HCT116 (cell line): ENCODE data around the gene HOXC13. TPM values are rescaled to one million over a fixed set of nuclear protein-coding genes. Genes with fewer than 3 reads are reported as not detected.

ENCODE experiments used
- ATAC-seq: fragments of 200-7000 bp; cut with Tn5 transposase; 2 replicates; pipeline ENCODE4 v1.9.1; 2020; ENCODE audit warnings: mild to moderate bottlenecking, moderate library complexity
- BruUV-seq: library from RNA; stranded (reverse); fragments of 400-500 nt; replicated peaks from 2 replicates; lab custom pipeline; 2021; lab: Mats Ljungman, UMichigan
- CTCF ChIA-PET: fragments of 300-600 bp; sonication (Branson Sonifier 250); formaldehyde crosslinking; loops from one replicate; lab custom pipeline; 2021; ENCODE audit warnings: antibody characterized with exemption; lab: Charles Lee
- POLR2A ChIA-PET: fragments of 300-600, 350-600 bp; sonication (Branson Sonifier 250); formaldehyde crosslinking; loops from one replicate; lab custom pipeline; 2021; ENCODE audit warnings: antibody characterized with exemption; lab: Charles Lee
- RAD21 ChIA-PET, 2 experiments: fragments of 300-600 bp; sonication (Branson Sonifier 250); formaldehyde crosslinking; loops; one replicate each; lab custom pipeline; 2023; ENCODE audit warnings: low total read pairs in 2 of 2; ENCODE audit not compliant: uncharacterized antibody in 2 of 2, unreplicated experiment in 2 of 2, low non-redundant PET in 1 of 2; lab: Charles Lee
- DNase-seq: peaks from one replicate; pipeline ENCODE4 v3.0.0-alpha.2; 2010; ENCODE audit warnings: low read depth, low spot score
- H2AFZ ChIP-seq: fragments of 200-600 bp; shearing (Covaris generic), sonication (generic); 2 replicates; pipeline ENCODE4 v1.6.1; 2017; ENCODE audit warnings: low read depth, mixed run types, mixed read lengths, antibody characterized with exemption, low read length; ENCODE audit not compliant: poor library complexity, severe bottlenecking
- H3K27ac ChIP-seq: 2 replicates; pipeline ENCODE4 v1.5.1; 2012; ENCODE audit warnings: low read depth, low read length
- H3K27me3 ChIP-seq: fragments of 200-600 bp; sonication (generic); 2 replicates; pipeline ENCODE4 v1.6.1; 2016; ENCODE audit warnings: mixed run types, low read length, mixed read lengths; ENCODE audit not compliant: insufficient read depth
- H3K36me3 ChIP-seq, 2 experiments: fragments of 200-500 bp in 1 of 2; fragments of 200-600 bp in 1 of 2; sonication (Bioruptor generic) in 1 of 2; sonication (generic) in 1 of 2; 2 replicates each; pipeline versions ENCODE4 v1.5.1 to v1.6.1; 2014 to 2016; ENCODE audit warnings: low read length in 2 of 2, inconsistent platforms in 1 of 2, mixed read lengths in 1 of 2, mixed run types in 1 of 2; ENCODE audit not compliant: insufficient read depth in 2 of 2, control insufficient read depth in 1 of 2
- H3K4me1 ChIP-seq, 2 experiments: fragments of 200-600 bp in 1 of 2; sonication (generic) in 1 of 2; 2 replicates each; pipeline versions ENCODE4 v1.5.1 to v1.6.1; 2012 to 2017; ENCODE audit warnings: low read length in 2 of 2, inconsistent platforms in 1 of 2, mild to moderate bottlenecking in 1 of 2, mixed read lengths in 1 of 2, mixed run types in 1 of 2, moderate library complexity in 1 of 2; ENCODE audit not compliant: insufficient read depth in 2 of 2, control insufficient read depth in 1 of 2
- H3K4me2 ChIP-seq: fragments of 200-600 bp; sonication (generic); 2 replicates; pipeline ENCODE4 v1.6.1; 2017; ENCODE audit warnings: mixed run types, low read length, mixed read lengths
- H3K4me3 ChIP-seq, 2 experiments: fragments of 200-600 bp in 1 of 2; sonication (generic) in 1 of 2; replicated peaks in 1 of 2; 2 replicates each; pipeline ENCODE4 v1.5.1; 2011 to 2016; ENCODE audit warnings: low read length in 2 of 2, control low read depth in 1 of 2, low read depth in 1 of 2, mild to moderate bottlenecking in 1 of 2, mixed read lengths in 1 of 2, mixed run types in 1 of 2
- H3K79me2 ChIP-seq: fragments of 200-600 bp; sonication (generic); 2 replicates; pipeline ENCODE4 v1.6.1; 2017; ENCODE audit warnings: mild to moderate bottlenecking, mixed run types, low read length, moderate library complexity, mixed read lengths; ENCODE audit not compliant: insufficient read depth
- H3K9ac ChIP-seq: fragments of 200-600 bp; sonication (generic); 2 replicates; pipeline ENCODE4 v1.6.1; 2016; ENCODE audit warnings: low read length, mixed read lengths
- H3K9me2 ChIP-seq: fragments of 200-600 bp; sonication (generic), shearing (Covaris generic); 2 replicates; pipeline ENCODE4 v1.6.1; 2017; ENCODE audit warnings: mixed run types, mild to moderate bottlenecking, moderate library complexity; ENCODE audit not compliant: insufficient read depth
- H3K9me3 ChIP-seq, 2 experiments: fragments of 200-500 bp in 1 of 2; fragments of 200-600 bp in 1 of 2; sonication (Bioruptor generic) in 1 of 2; sonication (generic) in 1 of 2; 2 replicates each; pipeline ENCODE4 v1.6.1; 2014 to 2017; ENCODE audit warnings: low read length in 2 of 2, mixed read lengths in 2 of 2, inconsistent platforms in 1 of 2, low read depth in 1 of 2, mild to moderate bottlenecking in 1 of 2, mixed run types in 1 of 2, moderate library complexity in 1 of 2; ENCODE audit not compliant: control insufficient read depth in 1 of 2, insufficient read depth in 1 of 2
- H4K20me1 ChIP-seq: fragments of 200-600 bp; sonication (generic), shearing (Covaris generic); 2 replicates; pipeline ENCODE4 v1.6.1; 2017; ENCODE audit warnings: mixed run types, mild to moderate bottlenecking, moderate library complexity; ENCODE audit not compliant: insufficient read depth
- CBX3 ChIP-seq: IDR thresholded peaks from 2 replicates; pipeline ENCODE4 v1.6.1; 2012; ENCODE audit warnings: low read depth
- CEBPB ChIP-seq: IDR thresholded peaks from 2 replicates; pipeline ENCODE4 v1.6.1; 2012; ENCODE audit warnings: low read depth
- EGR1 ChIP-seq: IDR thresholded peaks from 2 replicates; pipeline ENCODE4 v1.6.1; 2012; ENCODE audit warnings: low read depth
- ELF1 ChIP-seq: IDR thresholded peaks from 2 replicates; pipeline ENCODE4 v1.6.1; 2012; ENCODE audit warnings: low read depth, borderline replicate concordance
- EZH2 ChIP-seq: fragments of 200-600 bp; sonication (generic); IDR thresholded peaks from 2 replicates; pipeline ENCODE4 v1.6.1; 2017; ENCODE audit warnings: antibody characterized with exemption, mixed run types
- EZH2phosphoT487 ChIP-seq: fragments of 200-600 bp; IDR thresholded peaks from 2 replicates; pipeline ENCODE4 v1.6.1; 2018; ENCODE audit warnings: antibody characterized with exemption, borderline replicate concordance
- FOSL1 ChIP-seq: IDR thresholded peaks from 2 replicates; pipeline ENCODE4 v1.6.1; 2012; ENCODE audit warnings: low read depth
- JUND ChIP-seq: IDR thresholded peaks from 2 replicates; pipeline ENCODE4 v1.6.1; 2012
- POLR2A ChIP-seq: IDR thresholded peaks from 2 replicates; pipeline ENCODE4 v1.7.0; 2011; ENCODE audit warnings: borderline replicate concordance; ENCODE audit not compliant: insufficient read depth, insufficient read length; ENCODE audit errors: extremely low read depth
- RAD21 ChIP-seq: IDR thresholded peaks from 2 replicates; pipeline ENCODE4 v1.6.1; 2012; ENCODE audit warnings: low read depth, mild to moderate bottlenecking
- SP1 ChIP-seq: IDR thresholded peaks from 2 replicates; pipeline ENCODE4 v1.6.1; 2012; ENCODE audit warnings: low read depth
- ZFX ChIP-seq: fragments of 450-650 bp; IDR thresholded peaks from 2 replicates; pipeline ENCODE4 v1.6.1; 2017
- ZNF274 ChIP-seq: fragments of 200-500 bp; sonication (Bioruptor generic); IDR thresholded peaks from 2 replicates; pipeline ENCODE4 v1.6.1; 2014; ENCODE audit warnings: mild to moderate bottlenecking, low read depth, low read length, inconsistent platforms
- intact Hi-C: fragments of 100-400 bp; cut with micrococcal nuclease; formaldehyde crosslinking; loops from 2 replicates; pipeline ENCODE4 v1.10.0; 2022
- total RNA-seq: library from RNA; stranded (reverse); gene quantifications from one replicate; pipeline ENCODE4 v1.2.1, GENCODE V29; 2021; ENCODE audit not compliant: unreplicated experiment
- TF ChIP-seq, protein P1 (sequence below): IDR thresholded peaks from 2 replicates; pipeline ENCODE4 v1.6.1; 2012; ENCODE audit warnings: low read depth
- TF ChIP-seq, protein P2 (sequence below): IDR thresholded peaks from 2 replicates; pipeline ENCODE4 v1.6.1; 2012
- TF ChIP-seq, protein P3 (sequence below): IDR thresholded peaks from 2 replicates; pipeline ENCODE4 v1.6.1; 2011; ENCODE audit warnings: mild to moderate bottlenecking, low read length, moderate library complexity; ENCODE audit not compliant: insufficient replicate concordance; ENCODE audit errors: extremely low read depth
- TF ChIP-seq, protein P4 (sequence below), 3 experiments: fragments of 200-600 bp in 1 of 3; sonication (generic) in 1 of 3; IDR thresholded peaks in 2 of 3; conservative IDR thresholded peaks in 1 of 3; 2 replicates each; pipeline ENCODE4 v1.5.1; 2012 to 2017; ENCODE audit warnings: low read depth in 2 of 3, low read length in 2 of 3, antibody characterized with exemption in 1 of 3, borderline replicate concordance in 1 of 3, control low read depth in 1 of 3, mild to moderate bottlenecking in 1 of 3, mixed read lengths in 1 of 3, mixed run types in 1 of 3, moderate library complexity in 1 of 3; ENCODE audit not compliant: insufficient read depth in 1 of 3

The HOXC13 gene
- total RNA-seq, 1 experiment from 2014 or later, result 3.8 TPM

DNA sequence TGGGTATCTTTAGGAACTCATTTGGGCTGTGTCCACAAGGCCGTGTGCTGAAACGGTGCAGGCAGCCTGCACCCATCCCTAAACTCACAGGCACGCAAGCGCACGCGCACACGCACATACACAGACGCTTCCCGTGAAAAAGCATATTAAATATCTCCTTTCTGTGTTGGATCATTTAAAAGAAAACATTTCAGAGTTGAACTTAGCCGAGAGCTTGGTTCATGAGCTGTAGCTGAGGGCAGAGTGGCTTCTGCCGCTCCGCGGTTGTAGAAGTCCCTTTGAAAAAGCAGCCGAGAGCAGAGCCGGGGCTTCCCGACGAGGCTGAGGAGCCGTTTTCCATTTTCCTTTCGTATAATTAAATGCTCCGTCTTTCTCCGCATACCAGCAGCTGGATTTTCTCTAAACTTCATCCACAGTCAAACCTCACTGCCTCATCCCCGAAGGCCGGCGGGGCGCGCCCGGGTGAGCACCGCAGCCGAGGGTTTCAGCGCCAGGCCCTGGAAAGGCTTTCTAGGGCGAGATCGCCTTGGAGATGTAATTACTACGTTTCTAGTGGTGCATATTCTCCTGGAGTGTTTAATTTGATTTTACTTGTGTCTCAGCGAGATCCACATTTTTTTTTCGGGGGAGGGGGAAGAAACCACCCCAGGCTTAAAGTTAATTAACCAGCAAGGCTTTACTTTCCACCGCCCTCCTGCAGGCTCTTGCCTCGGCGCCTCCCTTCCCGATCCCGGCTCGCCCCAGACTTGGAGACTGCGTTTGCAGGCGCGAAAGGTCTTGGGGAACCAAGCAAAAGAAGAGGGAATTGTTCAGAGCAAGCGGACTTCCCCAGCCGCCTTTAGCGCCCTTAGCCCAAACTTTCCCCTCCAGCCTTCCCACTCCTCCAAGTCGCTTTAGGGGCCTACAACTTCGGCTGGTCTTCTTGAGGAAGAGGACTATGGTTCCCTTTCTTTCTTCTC is 3.0 kb upstream of the HOXC13 start (continued):
- TF ChIP-seq, protein P1, sequence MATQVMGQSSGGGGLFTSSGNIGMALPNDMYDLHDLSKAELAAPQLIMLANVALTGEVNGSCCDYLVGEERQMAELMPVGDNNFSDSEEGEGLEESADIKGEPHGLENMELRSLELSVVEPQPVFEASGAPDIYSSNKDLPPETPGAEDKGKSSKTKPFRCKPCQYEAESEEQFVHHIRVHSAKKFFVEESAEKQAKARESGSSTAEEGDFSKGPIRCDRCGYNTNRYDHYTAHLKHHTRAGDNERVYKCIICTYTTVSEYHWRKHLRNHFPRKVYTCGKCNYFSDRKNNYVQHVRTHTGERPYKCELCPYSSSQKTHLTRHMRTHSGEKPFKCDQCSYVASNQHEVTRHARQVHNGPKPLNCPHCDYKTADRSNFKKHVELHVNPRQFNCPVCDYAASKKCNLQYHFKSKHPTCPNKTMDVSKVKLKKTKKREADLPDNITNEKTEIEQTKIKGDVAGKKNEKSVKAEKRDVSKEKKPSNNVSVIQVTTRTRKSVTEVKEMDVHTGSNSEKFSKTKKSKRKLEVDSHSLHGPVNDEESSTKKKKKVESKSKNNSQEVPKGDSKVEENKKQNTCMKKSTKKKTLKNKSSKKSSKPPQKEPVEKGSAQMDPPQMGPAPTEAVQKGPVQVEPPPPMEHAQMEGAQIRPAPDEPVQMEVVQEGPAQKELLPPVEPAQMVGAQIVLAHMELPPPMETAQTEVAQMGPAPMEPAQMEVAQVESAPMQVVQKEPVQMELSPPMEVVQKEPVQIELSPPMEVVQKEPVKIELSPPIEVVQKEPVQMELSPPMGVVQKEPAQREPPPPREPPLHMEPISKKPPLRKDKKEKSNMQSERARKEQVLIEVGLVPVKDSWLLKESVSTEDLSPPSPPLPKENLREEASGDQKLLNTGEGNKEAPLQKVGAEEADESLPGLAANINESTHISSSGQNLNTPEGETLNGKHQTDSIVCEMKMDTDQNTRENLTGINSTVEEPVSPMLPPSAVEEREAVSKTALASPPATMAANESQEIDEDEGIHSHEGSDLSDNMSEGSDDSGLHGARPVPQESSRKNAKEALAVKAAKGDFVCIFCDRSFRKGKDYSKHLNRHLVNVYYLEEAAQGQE, result no peak
- TF ChIP-seq FOSL1, result no peak
- TF ChIP-seq POLR2A, result no peak
- TF ChIP-seq ZFX, result no peak
- TF ChIP-seq CBX3, result no peak
- TF ChIP-seq ELF1, result no peak

DNA sequence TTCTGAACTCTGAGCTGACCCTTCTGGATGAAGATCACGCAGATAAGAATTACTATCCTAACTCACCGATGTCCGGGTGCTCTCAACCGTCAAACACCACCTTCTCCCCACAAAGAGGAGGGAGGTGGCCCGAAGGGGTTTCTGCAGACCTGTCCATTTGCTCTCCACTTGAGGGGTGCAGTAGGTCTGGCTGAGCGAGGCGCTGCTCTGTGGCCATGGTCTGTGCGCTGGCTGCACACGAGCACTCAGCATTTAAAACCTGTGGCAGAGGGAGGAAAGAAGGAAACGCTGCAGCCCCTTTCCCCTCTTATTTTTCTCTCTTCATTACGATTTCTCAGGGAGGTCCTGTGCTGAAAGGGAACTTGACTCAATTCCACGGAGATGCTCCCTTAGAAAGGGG is 1.5 kb upstream of the HOXC13 start:
- intact Hi-C loops, result no loop called here
- H3K9me2 ChIP-seq, result no peaks in the 10 kb centered on the region
- DNase-seq (no peak), ATAC-seq (no peak)
- H3K36me3 ChIP-seq, result no peaks in the 10 kb centered on the region
- ChIA-PET POLR2A (interaction anchor here (1.5 kb wide), 1 partner anchor 16 kb away, joined by 4 read pairs; no protein-coding TSS in a partner anchor), RAD21 (no interaction called here), CTCF (no interaction called here)
- no peak overlapping the region for H3K27ac ChIP-seq
- BruUV-seq, result no TSS peak
- H3K27me3 ChIP-seq, result peaks cover 3% of the 10 kb centered on the region; the same call in 1 of the 2 replicates
- no peak overlapping the region for H3K9ac ChIP-seq
- H3K9me3 ChIP-seq, result no peaks in the 10 kb centered on the region
- H2AFZ ChIP-seq, result no peak overlapping the region
- H3K79me2 ChIP-seq, result no peaks in the 10 kb centered on the region
- no peak overlapping the region for H3K4me3 ChIP-seq
- H3K4me1 ChIP-seq, result peaks cover 8 to 15% of the 10 kb centered on the region in 2 experiments; a peak in 3 of 4 replicates
- H4K20me1 ChIP-seq, result no peaks in the 10 kb centered on the region
- H3K4me2 ChIP-seq, result no peak overlapping the region
- no peak for TF ChIP-seq RAD21
- no peak for TF ChIP-seq CEBPB
- no peak for TF ChIP-seq ZFX
- no peak for TF ChIP-seq POLR2A
- TF ChIP-seq EZH2phosphoT487, result no peak
- TF ChIP-seq, protein P2, sequence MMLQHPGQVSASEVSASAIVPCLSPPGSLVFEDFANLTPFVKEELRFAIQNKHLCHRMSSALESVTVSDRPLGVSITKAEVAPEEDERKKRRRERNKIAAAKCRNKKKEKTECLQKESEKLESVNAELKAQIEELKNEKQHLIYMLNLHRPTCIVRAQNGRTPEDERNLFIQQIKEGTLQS, result no peak
- TF ChIP-seq, protein P3, sequence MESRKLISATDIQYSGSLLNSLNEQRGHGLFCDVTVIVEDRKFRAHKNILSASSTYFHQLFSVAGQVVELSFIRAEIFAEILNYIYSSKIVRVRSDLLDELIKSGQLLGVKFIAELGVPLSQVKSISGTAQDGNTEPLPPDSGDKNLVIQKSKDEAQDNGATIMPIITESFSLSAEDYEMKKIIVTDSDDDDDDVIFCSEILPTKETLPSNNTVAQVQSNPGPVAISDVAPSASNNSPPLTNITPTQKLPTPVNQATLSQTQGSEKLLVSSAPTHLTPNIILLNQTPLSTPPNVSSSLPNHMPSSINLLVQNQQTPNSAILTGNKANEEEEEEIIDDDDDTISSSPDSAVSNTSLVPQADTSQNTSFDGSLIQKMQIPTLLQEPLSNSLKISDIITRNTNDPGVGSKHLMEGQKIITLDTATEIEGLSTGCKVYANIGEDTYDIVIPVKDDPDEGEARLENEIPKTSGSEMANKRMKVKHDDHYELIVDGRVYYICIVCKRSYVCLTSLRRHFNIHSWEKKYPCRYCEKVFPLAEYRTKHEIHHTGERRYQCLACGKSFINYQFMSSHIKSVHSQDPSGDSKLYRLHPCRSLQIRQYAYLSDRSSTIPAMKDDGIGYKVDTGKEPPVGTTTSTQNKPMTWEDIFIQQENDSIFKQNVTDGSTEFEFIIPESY, result no peak
- no peak for TF ChIP-seq ZNF274
- TF ChIP-seq EGR1, result no peak
- no peak for TF ChIP-seq FOSL1
- no peak for TF ChIP-seq JUND
- TF ChIP-seq SP1, result no peak
- TF ChIP-seq, protein P4, sequence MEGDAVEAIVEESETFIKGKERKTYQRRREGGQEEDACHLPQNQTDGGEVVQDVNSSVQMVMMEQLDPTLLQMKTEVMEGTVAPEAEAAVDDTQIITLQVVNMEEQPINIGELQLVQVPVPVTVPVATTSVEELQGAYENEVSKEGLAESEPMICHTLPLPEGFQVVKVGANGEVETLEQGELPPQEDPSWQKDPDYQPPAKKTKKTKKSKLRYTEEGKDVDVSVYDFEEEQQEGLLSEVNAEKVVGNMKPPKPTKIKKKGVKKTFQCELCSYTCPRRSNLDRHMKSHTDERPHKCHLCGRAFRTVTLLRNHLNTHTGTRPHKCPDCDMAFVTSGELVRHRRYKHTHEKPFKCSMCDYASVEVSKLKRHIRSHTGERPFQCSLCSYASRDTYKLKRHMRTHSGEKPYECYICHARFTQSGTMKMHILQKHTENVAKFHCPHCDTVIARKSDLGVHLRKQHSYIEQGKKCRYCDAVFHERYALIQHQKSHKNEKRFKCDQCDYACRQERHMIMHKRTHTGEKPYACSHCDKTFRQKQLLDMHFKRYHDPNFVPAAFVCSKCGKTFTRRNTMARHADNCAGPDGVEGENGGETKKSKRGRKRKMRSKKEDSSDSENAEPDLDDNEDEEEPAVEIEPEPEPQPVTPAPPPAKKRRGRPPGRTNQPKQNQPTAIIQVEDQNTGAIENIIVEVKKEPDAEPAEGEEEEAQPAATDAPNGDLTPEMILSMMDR (IDR thresholded peaks at IDR 0.05 in 2 of 3, conservative IDR thresholded peaks at IDR 0.05 in 1 of 3; ENCODE audit: borderline replicate concordance in 1 of 3, insufficient read depth in 1 of 3, low read depth in 2 of 3, low read length in 2 of 3), result no peak
- TF ChIP-seq EZH2, result no peak
